GM23338 (cell line): ENCODE measurements around the gene TNRC18. TPM values are rescaled to one million over a fixed set of nuclear protein-coding genes. Genes with fewer than 3 reads are reported as not detected.

Experiments used
- ATAC-seq: fragments of 200-7000 bp; cut with Tn5 transposase; 3 replicates; pipeline ENCODE4 v1.9.1; 2020
- DNase-seq: peaks from one replicate; pipeline ENCODE4 v3.0.0-alpha.2; 2015; ENCODE audit warnings: low spot score
- H2AFZ ChIP-seq: fragments of 200-600 bp; sonication (generic); 2 replicates; pipeline ENCODE4 v1.8.0; 2016; ENCODE audit warnings: antibody characterized with exemption, mild to moderate bottlenecking, moderate library complexity
- H3F3A ChIP-seq: fragments of 200-600 bp; sonication (generic); replicated peaks from 2 replicates; pipeline ENCODE4 v1.8.0; 2017; ENCODE audit warnings: antibody characterized with exemption, mixed run types, low read depth
- H3K27ac ChIP-seq: fragments of 200-600 bp; sonication (generic); 2 replicates; pipeline ENCODE4 v1.6.1; 2016; ENCODE audit warnings: low read depth
- H3K27me3 ChIP-seq: fragments of 200-600 bp; sonication (generic); 2 replicates; pipeline ENCODE4 v1.8.0; 2016; ENCODE audit warnings: mild to moderate bottlenecking, mixed run types, moderate library complexity; ENCODE audit not compliant: insufficient read depth
- H3K36me3 ChIP-seq: fragments of 200-600 bp; sonication (generic); 2 replicates; pipeline ENCODE4 v1.8.0; 2016; ENCODE audit warnings: mild to moderate bottlenecking; ENCODE audit not compliant: insufficient read depth
- H3K4me1 ChIP-seq: fragments of 200-600 bp; sonication (generic); 2 replicates; pipeline ENCODE4 v1.8.0; 2016; ENCODE audit warnings: mild to moderate bottlenecking, moderate library complexity; ENCODE audit not compliant: insufficient read depth
- H3K4me2 ChIP-seq: fragments of 200-600 bp; sonication (generic); 2 replicates; pipeline ENCODE4 v1.7.1; 2017; ENCODE audit warnings: mixed run types
- H3K4me3 ChIP-seq: fragments of 200-600 bp; sonication (generic); 2 replicates; pipeline ENCODE4 v1.6.1; 2016; ENCODE audit warnings: mixed run types
- H3K79me2 ChIP-seq: fragments of 200-600 bp; sonication (generic); replicated peaks from 2 replicates; pipeline ENCODE4 v1.8.0; 2017; ENCODE audit warnings: mild to moderate bottlenecking; ENCODE audit not compliant: insufficient read depth
- H3K9me2 ChIP-seq: fragments of 200-600 bp; sonication (generic); 2 replicates; pipeline ENCODE4 v1.8.0; 2017; ENCODE audit not compliant: insufficient read depth
- H4K20me1 ChIP-seq: fragments of 200-600 bp; sonication (generic); replicated peaks from 2 replicates; pipeline ENCODE4 v1.8.0; 2017; ENCODE audit warnings: mild to moderate bottlenecking; ENCODE audit not compliant: insufficient read depth
- H3K27ac Mint-ChIP-seq: 2 replicates; pipeline ENCODE4 v1.8.0; 2020; ENCODE audit warnings: inconsistent platforms, mild to moderate bottlenecking, moderate library complexity, mixed read lengths
- H3K27me3 Mint-ChIP-seq: 3 replicates; pipeline ENCODE4 v1.8.0; 2022; ENCODE audit warnings: low read depth, mild to moderate bottlenecking, moderate library complexity, mixed read lengths, inconsistent platforms; ENCODE audit not compliant: insufficient read depth, poor library complexity
- H3K36me3 Mint-ChIP-seq: 3 replicates; pipeline ENCODE4 v1.8.0; 2021; ENCODE audit warnings: low read depth, mild to moderate bottlenecking, inconsistent platforms, moderate library complexity, mixed read lengths
- H3K4me1 Mint-ChIP-seq: 3 replicates; pipeline ENCODE4 v1.8.0; 2020; ENCODE audit warnings: mild to moderate bottlenecking, inconsistent platforms, mixed read lengths
- H3K4me3 Mint-ChIP-seq: 3 replicates; pipeline ENCODE4 v1.8.0; 2021; ENCODE audit warnings: moderate library complexity, mild to moderate bottlenecking, inconsistent platforms, mixed read lengths
- H3K9me3 Mint-ChIP-seq: 3 replicates; pipeline ENCODE4 v1.8.0; 2020; ENCODE audit warnings: moderate library complexity, mild to moderate bottlenecking, inconsistent platforms, mixed read lengths
- CREB1 ChIP-seq: fragments of 250-450 bp; sonication (Bioruptor Pico); IDR thresholded peaks from 2 replicates; pipeline ENCODE4 v1.5.0; 2020; ENCODE audit warnings: low read depth, mild to moderate bottlenecking, moderate library complexity
- EZH2 ChIP-seq: fragments of 200-600 bp; sonication (generic); IDR thresholded peaks from one replicate; pipeline ENCODE4 v1.8.0; 2017; ENCODE audit warnings: antibody characterized with exemption, mild to moderate bottlenecking, low read depth; ENCODE audit not compliant: unreplicated experiment
- EZH2phosphoT487 ChIP-seq: fragments of 200-600 bp; sonication (generic); IDR thresholded peaks from one replicate; pipeline ENCODE4 v1.8.1; 2018; ENCODE audit warnings: antibody characterized with exemption; ENCODE audit not compliant: unreplicated experiment
- JUNB ChIP-seq: IDR thresholded peaks from one replicate; pipeline ENCODE4 v1.6.1; 2016; ENCODE audit warnings: antibody characterized with exemption; ENCODE audit not compliant: unreplicated experiment
- NANOG ChIP-seq: IDR thresholded peaks from 2 replicates; pipeline ENCODE4 v1.6.1; 2016; ENCODE audit warnings: antibody characterized with exemption, borderline replicate concordance
- POLR2AphosphoS5 ChIP-seq: IDR thresholded peaks from 2 replicates; pipeline ENCODE4 v1.6.1; 2016; ENCODE audit warnings: antibody characterized with exemption, low read depth
- ZNF114 ChIP-seq: fragments of 250-450 bp; sonication (Bioruptor Pico); IDR thresholded peaks from 2 replicates; pipeline ENCODE4 v1.5.0; 2020; ENCODE audit warnings: mild to moderate bottlenecking, moderate library complexity
- ZNF331 ChIP-seq: fragments of 250-450 bp; sonication (Bioruptor Pico); IDR thresholded peaks from 2 replicates; pipeline ENCODE4 v1.5.0; 2020; ENCODE audit warnings: low read depth, mild to moderate bottlenecking, moderate library complexity
- polyA plus RNA-seq: library from polyadenylated mRNA; unstranded; fragments of >200 nt; fragmentation: Nextera tagmentation; extraction: Ambion mirVana; gene quantifications from 2 replicates; pipeline ENCODE4 v1.2.1, GENCODE V29; 2016
- total RNA-seq: library from RNA; depleted of rRNA; stranded (reverse); fragments of >200 nt; shearing (Covaris generic); gene quantifications from 2 replicates; pipeline ENCODE4 v1.2.3, GENCODE V29; 2014
- TF ChIP-seq, protein P1 (sequence below): fragments of 250-450 bp; sonication (Bioruptor Pico); IDR thresholded peaks from 2 replicates; pipeline ENCODE4 v1.5.0; 2020; ENCODE audit warnings: mild to moderate bottlenecking, moderate library complexity
- TF ChIP-seq, protein P2 (sequence below): IDR thresholded peaks from 2 replicates; pipeline ENCODE4 v1.6.1; 2016; ENCODE audit warnings: antibody characterized with exemption
- TF ChIP-seq, protein P3 (sequence below), 2 experiments: fragments of 200-600 bp in 1 of 2; sonication (generic) in 1 of 2; conservative IDR thresholded peaks; 2 replicates each; pipeline versions ENCODE4 v1.5.1 to v1.6.1; 2016 to 2017; ENCODE audit warnings: antibody characterized with exemption in 2 of 2, low read depth in 2 of 2, mild to moderate bottlenecking in 2 of 2, moderate library complexity in 1 of 2
- TF ChIP-seq, protein P4 (sequence below): IDR thresholded peaks from one replicate; pipeline ENCODE4 v1.6.1; 2018; ENCODE audit warnings: antibody characterized with exemption; ENCODE audit not compliant: unreplicated experiment

TNRC18 gene
- total and polyA plus RNA-seq, 2 experiments from 2014 or later, result 2.1 to 17.5 TPM

DNA sequence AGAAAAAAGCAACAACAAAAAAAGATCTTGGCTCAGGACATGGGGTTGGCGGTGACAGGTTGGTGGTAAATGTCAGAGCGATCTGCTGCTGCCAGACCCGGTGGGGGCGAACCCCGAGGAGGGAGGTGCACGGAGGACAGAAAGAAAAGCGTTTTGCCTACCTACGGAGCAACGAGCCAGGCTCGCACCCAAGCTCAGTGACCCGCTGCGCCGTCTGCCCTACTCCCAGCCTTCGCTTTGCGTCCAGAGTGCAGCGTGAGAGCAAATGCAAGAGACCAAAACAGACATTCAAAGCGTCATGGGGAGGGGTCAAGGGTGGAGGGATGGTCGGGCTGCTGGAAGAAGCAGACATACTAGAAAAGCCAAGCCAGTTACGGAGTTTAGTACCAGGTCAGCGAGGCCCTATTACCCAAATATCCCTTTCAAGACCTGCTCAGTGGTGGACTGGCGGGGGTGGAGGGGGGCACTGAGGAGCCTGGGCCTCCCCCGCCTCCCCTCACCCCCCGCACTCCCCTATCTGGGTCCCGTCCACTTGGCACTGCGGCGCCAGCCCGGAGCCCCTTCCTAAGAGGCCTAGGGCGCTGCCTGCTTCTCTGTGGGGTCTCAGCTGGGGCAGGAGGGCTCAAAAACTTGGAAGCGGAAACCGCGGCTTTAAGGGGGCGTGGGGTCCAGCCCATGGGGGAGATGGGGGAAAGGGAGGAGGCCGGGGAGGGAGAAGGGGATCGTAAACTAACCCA is 74.0 kb downstream of the TNRC18 start (continued):
- TF ChIP-seq, protein P1, sequence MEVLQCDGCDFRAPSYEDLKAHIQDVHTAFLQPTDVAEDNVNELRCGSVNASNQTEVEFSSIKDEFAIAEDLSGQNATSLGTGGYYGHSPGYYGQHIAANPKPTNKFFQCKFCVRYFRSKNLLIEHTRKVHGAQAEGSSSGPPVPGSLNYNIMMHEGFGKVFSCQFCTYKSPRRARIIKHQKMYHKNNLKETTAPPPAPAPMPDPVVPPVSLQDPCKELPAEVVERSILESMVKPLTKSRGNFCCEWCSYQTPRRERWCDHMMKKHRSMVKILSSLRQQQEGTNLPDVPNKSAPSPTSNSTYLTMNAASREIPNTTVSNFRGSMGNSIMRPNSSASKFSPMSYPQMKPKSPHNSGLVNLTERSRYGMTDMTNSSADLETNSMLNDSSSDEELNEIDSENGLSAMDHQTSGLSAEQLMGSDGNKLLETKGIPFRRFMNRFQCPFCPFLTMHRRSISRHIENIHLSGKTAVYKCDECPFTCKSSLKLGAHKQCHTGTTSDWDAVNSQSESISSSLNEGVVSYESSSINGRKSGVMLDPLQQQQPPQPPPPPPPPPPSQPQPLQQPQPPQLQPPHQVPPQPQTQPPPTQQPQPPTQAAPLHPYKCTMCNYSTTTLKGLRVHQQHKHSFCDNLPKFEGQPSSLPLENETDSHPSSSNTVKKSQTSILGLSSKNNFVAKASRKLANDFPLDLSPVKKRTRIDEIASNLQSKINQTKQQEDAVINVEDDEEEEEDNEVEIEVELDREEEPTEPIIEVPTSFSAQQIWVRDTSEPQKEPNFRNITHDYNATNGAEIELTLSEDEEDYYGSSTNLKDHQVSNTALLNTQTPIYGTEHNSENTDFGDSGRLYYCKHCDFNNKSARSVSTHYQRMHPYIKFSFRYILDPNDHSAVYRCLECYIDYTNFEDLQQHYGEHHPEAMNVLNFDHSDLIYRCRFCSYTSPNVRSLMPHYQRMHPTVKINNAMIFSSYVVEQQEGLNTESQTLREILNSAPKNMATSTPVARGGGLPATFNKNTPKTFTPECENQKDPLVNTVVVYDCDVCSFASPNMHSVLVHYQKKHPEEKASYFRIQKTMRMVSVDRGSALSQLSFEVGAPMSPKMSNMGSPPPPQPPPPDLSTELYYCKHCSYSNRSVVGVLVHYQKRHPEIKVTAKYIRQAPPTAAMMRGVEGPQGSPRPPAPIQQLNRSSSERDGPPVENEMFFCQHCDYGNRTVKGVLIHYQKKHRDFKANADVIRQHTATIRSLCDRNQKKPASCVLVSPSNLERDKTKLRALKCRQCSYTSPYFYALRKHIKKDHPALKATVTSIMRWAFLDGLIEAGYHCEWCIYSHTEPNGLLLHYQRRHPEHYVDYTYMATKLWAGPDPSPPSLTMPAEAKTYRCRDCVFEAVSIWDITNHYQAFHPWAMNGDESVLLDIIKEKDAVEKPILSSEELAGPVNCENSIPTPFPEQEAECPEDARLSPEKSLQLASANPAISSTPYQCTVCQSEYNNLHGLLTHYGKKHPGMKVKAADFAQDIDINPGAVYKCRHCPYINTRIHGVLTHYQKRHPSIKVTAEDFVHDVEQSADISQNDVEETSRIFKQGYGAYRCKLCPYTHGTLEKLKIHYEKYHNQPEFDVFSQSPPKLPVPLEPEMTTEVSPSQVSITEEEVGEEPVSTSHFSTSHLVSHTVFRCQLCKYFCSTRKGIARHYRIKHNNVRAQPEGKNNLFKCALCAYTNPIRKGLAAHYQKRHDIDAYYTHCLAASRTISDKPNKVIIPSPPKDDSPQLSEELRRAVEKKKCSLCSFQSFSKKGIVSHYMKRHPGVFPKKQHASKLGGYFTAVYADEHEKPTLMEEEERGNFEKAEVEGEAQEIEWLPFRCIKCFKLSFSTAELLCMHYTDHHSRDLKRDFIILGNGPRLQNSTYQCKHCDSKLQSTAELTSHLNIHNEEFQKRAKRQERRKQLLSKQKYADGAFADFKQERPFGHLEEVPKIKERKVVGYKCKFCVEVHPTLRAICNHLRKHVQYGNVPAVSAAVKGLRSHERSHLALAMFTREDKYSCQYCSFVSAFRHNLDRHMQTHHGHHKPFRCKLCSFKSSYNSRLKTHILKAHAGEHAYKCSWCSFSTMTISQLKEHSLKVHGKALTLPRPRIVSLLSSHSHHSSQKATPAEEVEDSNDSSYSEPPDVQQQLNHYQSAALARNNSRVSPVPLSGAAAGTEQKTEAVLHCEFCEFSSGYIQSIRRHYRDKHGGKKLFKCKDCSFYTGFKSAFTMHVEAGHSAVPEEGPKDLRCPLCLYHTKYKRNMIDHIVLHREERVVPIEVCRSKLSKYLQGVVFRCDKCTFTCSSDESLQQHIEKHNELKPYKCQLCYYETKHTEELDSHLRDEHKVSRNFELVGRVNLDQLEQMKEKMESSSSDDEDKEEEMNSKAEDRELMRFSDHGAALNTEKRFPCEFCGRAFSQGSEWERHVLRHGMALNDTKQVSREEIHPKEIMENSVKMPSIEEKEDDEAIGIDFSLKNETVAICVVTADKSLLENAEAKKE (CRISPR knock-in tag), result no peak
- no peak for TF ChIP-seq ZNF114

DNA sequence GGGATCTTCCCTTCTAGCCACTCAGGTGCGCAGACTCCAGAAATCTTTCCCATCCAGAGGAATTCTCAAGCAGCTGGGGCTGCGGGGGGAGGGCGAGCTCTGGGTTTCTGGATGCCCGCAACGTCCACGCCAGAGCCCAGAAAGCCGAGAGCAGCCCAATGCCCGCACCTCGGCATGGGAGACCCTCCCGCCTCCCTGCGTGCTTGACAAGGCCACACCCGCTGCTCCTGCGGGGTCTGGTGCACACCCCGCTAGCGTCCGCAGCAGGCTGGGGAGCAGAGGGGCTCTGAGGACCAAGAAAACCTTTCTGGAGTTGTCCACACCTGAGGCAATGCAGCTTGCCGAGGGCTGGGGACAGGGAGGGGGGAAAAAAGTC is 74.6 kb downstream of the TNRC18 start:
- H3K4me1 ChIP-seq, result peaks cover 26% of the 10 kb centered on the region; the same call in 1 of the 2 replicates
- peak; percentile 3; the same call in 2 of the 3 replicates for ATAC-seq
- H3K79me2 ChIP-seq, result no peaks in the 10 kb centered on the region
- TF ChIP-seq POLR2AphosphoS5 (no peak), EZH2phosphoT487 (no peak), ZNF114 (no peak), NANOG (no peak), ZNF331 (CRISPR knock-in tag) (no peak), EZH2 (no peak), JUNB (no peak), CREB1 (CRISPR knock-in tag) (no peak)
- TF ChIP-seq, protein P2, sequence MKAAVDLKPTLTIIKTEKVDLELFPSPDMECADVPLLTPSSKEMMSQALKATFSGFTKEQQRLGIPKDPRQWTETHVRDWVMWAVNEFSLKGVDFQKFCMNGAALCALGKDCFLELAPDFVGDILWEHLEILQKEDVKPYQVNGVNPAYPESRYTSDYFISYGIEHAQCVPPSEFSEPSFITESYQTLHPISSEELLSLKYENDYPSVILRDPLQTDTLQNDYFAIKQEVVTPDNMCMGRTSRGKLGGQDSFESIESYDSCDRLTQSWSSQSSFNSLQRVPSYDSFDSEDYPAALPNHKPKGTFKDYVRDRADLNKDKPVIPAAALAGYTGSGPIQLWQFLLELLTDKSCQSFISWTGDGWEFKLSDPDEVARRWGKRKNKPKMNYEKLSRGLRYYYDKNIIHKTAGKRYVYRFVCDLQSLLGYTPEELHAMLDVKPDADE, result no peak
- TF ChIP-seq, protein P3, sequence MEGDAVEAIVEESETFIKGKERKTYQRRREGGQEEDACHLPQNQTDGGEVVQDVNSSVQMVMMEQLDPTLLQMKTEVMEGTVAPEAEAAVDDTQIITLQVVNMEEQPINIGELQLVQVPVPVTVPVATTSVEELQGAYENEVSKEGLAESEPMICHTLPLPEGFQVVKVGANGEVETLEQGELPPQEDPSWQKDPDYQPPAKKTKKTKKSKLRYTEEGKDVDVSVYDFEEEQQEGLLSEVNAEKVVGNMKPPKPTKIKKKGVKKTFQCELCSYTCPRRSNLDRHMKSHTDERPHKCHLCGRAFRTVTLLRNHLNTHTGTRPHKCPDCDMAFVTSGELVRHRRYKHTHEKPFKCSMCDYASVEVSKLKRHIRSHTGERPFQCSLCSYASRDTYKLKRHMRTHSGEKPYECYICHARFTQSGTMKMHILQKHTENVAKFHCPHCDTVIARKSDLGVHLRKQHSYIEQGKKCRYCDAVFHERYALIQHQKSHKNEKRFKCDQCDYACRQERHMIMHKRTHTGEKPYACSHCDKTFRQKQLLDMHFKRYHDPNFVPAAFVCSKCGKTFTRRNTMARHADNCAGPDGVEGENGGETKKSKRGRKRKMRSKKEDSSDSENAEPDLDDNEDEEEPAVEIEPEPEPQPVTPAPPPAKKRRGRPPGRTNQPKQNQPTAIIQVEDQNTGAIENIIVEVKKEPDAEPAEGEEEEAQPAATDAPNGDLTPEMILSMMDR (conservative IDR thresholded peaks at IDR 0.05; ENCODE audit: low read depth in 2 of 2), result no peak
- TF ChIP-seq, protein P4, sequence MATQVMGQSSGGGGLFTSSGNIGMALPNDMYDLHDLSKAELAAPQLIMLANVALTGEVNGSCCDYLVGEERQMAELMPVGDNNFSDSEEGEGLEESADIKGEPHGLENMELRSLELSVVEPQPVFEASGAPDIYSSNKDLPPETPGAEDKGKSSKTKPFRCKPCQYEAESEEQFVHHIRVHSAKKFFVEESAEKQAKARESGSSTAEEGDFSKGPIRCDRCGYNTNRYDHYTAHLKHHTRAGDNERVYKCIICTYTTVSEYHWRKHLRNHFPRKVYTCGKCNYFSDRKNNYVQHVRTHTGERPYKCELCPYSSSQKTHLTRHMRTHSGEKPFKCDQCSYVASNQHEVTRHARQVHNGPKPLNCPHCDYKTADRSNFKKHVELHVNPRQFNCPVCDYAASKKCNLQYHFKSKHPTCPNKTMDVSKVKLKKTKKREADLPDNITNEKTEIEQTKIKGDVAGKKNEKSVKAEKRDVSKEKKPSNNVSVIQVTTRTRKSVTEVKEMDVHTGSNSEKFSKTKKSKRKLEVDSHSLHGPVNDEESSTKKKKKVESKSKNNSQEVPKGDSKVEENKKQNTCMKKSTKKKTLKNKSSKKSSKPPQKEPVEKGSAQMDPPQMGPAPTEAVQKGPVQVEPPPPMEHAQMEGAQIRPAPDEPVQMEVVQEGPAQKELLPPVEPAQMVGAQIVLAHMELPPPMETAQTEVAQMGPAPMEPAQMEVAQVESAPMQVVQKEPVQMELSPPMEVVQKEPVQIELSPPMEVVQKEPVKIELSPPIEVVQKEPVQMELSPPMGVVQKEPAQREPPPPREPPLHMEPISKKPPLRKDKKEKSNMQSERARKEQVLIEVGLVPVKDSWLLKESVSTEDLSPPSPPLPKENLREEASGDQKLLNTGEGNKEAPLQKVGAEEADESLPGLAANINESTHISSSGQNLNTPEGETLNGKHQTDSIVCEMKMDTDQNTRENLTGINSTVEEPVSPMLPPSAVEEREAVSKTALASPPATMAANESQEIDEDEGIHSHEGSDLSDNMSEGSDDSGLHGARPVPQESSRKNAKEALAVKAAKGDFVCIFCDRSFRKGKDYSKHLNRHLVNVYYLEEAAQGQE, result no peak
- no peaks in the 10 kb centered on the region for H3K9me2 ChIP-seq
- Mint-ChIP-seq H3K27me3 (peaks cover 60% of the 10 kb centered on the region), H3K9me3 (peaks cover 11% of the 10 kb centered on the region), H3K4me3 (peak overlapping the region; percentile 82), H3K27ac (no peak overlapping the region), H3K4me1 (peaks cover 29% of the 10 kb centered on the region), H3K36me3 (peaks cover 10% of the 10 kb centered on the region)
- H3K4me2 ChIP-seq, result peak overlapping the region; percentile 85
- no peaks in the 10 kb centered on the region for H3F3A ChIP-seq
- peak; percentile 28 for DNase-seq
- no peaks in the 10 kb centered on the region for H3K36me3 ChIP-seq
- no peak overlapping the region for H2AFZ ChIP-seq
- peak overlapping the region; percentile 52 for H3K4me3 ChIP-seq
- no peak overlapping the region for H3K27ac ChIP-seq
- H4K20me1 ChIP-seq, result no peaks in the 10 kb centered on the region
- peaks cover 43% of the 10 kb centered on the region for H3K27me3 ChIP-seq
